Posterior cingulate gyrus (tissue), 11 donors: Measurements from ENCODE around the gene AADACL3.
"Not testable (repeated sequence)": the region's sequence is repeated elsewhere in the genome, so short reads cannot be mapped to it uniquely, and the experiment has no call there.

Experiments used
- DNase-seq, 10 donors: peaks; one replicate each; pipeline versions ENCODE4 v3.0.0 to v3.0.0-alpha.2; 2020 to 2021; ENCODE audit warnings: mixed read lengths in 3 of 10
- intact Hi-C: fragments of 100-400 bp; cut with DNase I; formaldehyde crosslinking; loops from one replicate; pipeline ENCODE4 v1.15.1; 2023

Gene AADACL3, protein sequence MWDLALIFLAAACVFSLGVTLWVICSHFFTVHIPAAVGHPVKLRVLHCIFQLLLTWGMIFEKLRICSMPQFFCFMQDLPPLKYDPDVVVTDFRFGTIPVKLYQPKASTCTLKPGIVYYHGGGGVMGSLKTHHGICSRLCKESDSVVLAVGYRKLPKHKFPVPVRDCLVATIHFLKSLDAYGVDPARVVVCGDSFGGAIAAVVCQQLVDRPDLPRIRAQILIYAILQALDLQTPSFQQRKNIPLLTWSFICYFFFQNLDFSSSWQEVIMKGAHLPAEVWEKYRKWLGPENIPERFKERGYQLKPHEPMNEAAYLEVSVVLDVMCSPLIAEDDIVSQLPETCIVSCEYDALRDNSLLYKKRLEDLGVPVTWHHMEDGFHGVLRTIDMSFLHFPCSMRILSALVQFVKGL

DNA sequence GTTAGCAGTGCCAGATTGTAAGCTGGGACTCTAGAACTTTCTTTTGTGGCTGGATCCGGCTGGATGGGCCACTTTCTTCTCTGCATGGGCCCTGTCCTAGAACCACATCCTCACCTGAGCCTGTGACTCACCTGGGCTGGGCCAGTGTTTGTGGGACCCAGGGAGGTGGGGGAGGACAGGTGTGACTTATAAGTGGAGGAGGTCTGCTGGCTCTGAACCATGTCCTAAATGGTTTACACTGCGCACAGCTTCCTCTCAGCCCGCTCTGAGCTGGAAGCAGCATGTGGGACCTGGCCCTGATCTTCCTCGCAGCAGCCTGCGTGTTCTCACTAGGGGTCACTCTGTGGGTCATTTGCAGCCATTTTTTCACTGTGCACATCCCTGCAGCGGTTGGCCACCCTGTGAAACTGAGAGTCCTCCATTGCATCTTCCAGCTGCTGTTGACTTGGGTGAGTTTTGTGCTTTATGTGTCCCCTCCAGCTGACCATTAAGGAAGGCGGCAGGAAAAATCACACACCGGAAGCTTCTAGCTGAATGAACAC lies at the start of gene AADACL3:
AADACL3 (plus strand) TSS at position 215 of the 542 bp plus-strand sequence; CDS start at position 282, 67 bp downstream.
- no peak for DNase-seq
- intact Hi-C loops = no loop called here

DNA sequence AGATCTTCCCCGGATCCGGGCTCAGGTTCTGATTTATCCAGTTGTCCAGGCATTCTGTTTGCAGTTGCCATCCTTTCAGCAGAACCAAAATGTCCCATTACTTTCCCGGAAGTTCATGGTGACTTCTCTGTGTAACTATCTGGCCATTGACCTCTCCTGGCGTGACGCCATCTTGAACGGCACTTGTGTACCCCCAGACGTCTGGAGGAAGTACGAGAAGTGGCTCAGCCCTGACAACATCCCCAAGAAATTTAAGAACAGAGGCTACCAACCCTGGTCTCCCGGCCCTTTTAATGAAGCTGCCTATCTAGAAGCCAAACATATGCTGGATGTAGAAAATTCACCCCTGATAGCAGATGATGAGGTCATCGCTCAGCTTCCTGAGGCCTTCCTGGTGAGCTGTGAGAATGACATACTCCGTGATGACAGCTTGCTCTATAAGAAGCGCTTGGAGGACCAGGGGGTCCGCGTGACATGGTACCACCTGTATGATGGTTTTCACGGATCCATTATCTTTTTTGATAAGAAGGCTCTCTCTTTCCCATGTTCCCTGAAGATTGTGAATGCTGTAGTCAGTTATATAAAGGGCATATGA lies 49.7 kb upstream of the AADACL3 start:
- no peak for DNase-seq
- intact Hi-C loops = no loop called here

DNA sequence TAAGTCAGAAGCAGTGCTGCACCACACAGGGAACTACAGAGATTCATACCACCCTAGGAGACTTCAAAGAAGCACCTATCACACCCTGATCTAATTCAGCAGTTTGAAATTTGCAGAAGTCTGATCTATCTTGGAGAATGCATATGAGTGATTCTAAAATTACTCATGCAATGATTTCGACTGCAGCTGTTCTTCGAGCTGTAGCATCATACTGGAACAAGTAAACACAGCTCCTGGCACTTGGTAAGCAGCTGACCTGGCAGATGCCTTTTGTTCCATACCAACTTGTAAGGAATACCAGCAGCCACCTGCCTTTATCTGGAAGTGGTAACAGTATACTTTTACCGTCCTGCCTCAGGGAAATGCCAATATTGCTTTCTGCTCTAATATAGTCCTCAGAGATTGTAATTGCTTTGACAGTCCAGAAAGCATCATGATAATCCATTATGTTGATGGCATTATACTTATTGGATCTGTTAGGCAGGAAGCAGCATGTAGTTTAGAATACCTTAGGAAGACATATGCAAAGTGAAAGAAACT lies 46.3 kb upstream of the AADACL3 start:
- DNase-seq = no peak
- intact Hi-C loops = no loop called here

DNA sequence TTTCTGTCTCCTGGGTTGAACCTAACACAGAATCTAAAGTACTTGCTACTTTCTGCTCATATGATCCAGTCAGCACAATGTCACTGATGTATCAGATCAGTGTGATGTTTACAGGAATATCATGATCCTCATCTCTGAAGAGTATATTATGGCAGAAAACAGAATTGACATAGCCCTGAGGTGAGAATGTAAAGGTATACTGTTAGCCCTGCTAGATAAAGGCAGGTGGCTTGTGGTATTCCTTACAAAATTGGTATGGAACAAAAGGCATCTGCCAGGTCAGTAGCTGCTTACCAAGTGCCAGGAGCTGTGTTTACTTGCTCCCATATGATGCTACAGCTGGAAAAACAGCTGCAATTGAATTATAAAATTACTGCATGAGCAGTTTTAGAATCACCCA lies 41.6 kb upstream of the AADACL3 start:
- no peak for DNase-seq
- intact Hi-C loops = no loop called here

DNA sequence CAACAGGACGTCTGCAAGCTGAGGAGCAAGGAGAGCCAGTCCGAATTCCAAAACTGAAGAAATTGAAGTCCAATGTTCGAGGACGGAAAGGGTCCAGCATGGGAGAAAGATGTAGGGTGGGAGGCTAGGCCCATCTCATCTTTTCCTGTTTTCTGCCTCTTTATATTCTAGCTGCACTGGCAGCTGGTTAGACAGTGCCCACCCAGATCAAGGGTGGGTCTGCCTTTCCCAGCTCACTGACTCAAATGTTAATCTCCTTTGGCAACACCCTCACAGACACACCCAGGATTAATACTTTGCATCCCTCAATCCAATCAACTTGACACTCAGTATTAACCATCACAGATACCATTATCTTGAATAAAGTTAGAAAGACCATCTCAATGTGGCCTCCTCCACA lies 39.8 kb upstream of the AADACL3 start:
- DNase-seq, intact Hi-C loops: not testable (repeated sequence)

DNA sequence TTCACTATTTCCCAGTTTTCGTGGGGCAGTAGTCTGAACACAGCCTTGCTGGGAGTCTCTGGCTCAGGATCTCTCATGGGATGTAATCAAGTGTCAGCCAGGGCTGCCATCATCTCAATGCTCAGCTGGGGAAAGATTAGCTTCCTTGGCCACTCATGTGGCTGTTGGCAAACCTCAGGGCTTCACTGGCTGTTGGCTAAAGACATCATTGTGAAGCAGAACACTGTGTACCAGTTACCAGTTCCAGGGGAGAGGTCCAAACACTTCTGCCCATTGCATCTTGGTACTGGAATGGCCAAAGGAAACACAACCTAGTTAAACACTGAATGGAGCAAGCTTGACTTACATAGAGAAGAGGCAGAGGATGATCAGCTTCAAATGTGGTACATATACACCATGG lies 38.3 kb upstream of the AADACL3 start:
- intact Hi-C loops = no loop called here

DNA sequence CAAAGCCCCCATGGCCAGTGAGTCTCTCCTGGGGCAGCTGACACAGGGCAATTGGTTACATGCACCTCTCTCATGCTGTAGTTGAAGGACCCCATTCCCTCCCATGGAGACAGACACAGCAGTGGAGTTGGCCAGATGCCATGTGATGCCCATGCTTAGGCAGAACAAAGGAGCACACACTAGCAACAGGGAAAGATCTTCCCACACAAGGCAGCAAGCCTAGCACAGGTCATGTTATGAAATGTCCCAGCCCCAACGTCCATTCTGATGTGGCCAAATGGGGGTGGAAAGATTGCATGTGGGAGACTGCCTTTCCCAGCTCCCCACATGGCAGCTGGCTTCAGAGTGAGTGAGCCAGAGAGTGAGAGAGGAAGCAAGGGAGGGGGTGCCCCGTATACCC lies 37.6 kb upstream of the AADACL3 start:
- intact Hi-C loops = no loop called here
- peak in 1 of 10 donors; percentile 25 for DNase-seq

More for the DNA sequence above, 38.3 kb upstream of the AADACL3 start:
- DNase-seq = peak in 1 of 10 donors; percentile 18

DNA sequence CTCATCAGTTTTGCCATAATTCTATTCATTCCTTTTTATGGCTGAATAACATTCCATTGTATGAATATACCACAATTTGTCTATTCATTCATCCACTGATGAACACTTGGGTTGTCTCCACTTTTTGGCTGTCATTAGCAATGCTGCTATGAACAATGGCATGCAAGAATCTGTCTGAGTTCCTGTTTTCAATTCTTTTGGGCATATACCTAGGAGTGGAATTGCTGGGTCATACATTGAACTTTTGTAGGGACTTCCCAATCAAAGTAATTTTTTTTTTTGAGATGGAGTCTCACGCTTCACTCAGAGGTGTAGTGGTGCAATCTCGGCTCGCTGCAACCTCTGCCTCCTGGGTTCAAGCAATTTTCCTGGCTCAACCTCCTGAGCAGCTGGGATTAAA lies 37.1 kb upstream of the AADACL3 start:
- no peak for DNase-seq
- intact Hi-C loops = no loop called here

DNA sequence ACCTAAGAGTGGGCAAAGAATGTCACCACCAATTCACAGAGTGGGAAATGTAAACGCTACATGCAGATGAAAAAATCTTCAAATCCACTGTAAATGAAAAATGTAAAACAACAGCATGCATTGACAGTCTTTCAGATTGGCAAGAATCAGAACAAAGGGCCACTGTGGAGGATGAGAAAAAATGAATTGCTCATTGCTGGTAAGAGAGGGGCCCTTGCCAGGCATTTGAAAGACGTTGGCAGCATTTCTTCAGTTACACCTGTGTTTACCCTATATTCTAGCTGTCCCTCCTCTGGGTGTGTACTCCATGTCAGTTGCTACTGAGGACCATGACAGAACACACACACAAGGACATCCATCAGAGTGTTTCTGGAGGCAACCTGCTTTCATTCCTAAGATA lies 25.8 kb upstream of the AADACL3 start:
- intact Hi-C loops = no loop called here
- no peak for DNase-seq

DNA sequence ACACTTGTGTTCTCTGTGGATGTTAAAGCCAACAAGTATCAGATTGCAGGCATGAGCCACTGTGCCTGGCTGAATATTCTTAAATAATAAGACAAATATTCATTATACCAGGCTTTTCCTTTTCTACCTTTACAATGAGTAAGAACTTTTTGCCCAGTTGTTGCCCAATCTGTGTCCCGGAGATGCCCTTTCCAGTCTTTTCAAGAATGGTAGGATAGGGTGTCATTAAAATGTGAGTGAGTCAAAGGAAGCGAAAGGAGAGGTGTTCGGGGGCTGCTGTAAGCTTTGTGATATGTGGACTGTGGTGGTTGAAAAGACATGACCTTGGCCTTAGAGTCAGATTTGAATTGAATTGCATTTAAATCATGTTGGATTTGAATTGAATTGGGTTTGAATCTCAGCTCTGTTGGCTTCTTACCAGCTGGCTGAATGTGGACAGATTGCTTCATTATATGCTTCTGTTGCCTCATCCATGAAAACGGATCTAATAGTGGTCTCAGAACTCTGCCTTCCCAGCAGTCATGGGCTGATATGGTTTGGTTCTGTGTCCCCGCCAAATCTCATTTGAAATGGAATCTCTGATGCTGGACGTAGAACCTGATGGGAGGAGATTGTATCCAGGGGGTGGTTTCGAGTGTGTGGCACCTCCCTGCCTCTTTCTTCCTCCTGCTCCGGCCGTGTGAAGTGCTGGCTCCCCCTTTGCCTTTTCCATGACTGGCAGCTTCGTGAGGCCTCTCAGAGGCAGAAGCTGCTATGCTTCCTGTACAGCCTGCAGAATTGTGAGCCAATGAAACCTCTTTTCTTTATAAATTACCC lies 22.7 kb upstream of the AADACL3 start:
- DNase-seq = no peak
- intact Hi-C loops = no loop called here

DNA sequence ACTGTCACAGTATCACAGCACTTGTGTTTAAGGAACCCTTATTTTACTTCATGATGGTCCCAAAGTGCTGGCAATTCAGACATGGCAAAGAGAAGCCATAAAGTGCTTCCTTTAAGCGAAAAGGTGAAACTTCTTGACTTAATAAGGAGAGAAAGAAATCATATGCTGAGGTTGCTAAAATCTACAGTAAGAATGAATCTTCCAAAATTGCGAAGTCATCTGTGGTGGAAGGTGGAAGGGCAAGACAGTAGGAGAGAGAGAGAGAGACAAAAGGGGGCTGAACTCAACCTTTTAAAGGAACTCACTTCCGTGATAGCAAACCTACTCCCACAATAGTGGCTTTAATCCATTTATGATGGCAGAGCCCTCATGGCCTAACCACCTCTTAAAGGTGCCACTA lies 19.3 kb upstream of the AADACL3 start:
- intact Hi-C loops = no loop called here
- DNase-seq = no peak

DNA sequence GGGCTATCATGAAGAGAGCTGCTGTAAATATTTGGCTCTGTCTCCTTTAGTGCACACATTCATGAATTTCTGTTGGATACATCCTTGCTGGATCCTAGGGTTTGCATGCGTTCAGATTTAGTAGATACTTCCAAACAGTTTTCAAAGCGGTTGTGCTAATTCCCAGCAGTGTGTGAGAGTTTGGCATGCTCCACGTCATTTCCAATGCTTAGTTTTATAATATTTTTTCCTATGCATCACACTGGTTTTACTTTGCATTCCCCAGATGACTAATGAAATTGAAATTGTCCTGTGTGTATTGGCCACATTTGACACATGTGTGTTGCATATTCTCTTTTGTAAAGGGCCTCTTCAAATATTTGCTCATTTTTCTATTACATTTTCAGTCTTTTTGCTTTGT lies 18.5 kb upstream of the AADACL3 start:
- no peak for DNase-seq

DNA sequence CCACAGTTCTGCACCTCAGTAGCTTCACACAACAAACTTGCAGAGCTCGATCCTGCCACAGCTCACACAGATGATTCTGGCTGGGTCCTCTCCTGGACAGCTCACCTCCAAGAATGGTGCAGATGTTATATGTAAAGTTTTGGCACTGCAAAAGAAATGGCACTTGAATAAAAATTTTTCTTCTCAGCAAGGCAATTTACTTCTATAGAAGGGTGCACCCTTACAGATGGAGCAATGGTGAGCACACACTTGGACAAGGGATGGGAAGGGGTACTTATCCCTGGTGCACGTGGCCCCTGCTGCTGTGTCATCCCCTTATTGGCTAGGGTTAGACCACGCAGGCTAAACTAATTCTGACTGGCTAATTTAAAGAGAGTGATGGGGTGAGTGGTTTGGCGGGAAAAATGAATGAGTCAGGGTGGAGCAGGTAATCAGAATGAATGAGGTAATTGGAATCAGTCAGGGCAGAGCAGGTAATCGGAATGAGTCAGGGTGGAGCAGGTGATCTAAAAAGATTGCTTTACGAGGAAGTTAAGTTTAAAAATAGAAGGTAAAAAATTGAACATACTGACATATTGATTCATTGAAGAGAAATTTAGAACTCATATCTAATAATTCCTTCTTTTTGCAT lies 12.0 kb upstream of the AADACL3 start:
- intact Hi-C loops = no loop called here
- DNase-seq = no peak

More for the DNA sequence above, 18.5 kb upstream of the AADACL3 start:
- intact Hi-C loops = no loop called here

DNA sequence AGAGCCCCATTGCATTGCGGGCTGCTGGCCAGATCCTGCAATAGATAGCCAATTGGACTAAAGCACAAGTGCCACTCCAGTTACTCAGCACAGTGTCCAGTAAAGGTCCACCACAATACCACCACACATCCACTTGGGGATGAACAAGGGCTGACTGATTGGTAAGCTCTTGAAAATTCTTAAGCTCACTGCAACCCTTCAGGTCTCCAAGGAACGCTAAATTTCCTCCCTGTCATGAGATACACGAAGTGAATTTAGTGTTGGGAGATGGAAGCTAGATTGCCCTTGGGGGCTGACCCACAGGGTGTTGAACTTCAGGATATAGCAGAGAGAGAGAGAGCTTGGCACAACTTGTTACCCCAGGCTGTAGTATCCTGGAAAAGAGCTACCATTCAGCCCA lies 9.8 kb upstream of the AADACL3 start:
- DNase-seq = no peak
- intact Hi-C loops = no loop called here

DNA sequence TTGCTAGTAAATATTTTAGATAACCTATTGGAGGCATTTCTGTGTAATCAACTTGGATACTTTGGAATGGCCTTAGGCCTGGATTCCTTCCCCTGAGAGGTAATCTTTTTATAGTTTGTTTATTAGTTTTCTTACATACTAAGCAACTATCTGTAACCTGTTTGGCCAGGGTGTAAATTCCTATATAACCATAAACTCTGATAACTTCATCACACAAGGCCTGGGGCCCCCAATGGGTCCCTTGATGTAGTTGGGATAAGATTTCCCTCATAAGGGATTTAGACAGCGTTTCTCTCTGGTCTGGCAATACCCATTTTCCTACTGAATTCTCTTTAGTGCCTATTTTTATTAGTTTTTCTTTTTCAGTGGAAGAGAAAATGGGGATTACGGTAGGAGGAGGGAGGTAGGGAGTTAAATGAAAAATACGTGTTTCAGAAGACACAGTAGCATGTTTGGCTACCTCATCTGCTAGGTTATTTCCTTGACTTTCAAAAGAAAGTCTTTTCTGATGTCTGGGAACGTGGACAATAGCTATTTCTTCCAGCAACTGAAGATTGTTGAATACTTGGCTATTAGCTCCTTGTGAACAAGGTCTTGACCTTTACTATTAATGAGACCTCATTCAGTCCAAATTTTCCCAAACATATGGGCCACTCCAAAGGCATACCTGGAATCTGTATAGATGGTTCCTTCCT lies 7.4 kb upstream of the AADACL3 start:
- intact Hi-C loops = no loop called here
- no peak for DNase-seq

DNA sequence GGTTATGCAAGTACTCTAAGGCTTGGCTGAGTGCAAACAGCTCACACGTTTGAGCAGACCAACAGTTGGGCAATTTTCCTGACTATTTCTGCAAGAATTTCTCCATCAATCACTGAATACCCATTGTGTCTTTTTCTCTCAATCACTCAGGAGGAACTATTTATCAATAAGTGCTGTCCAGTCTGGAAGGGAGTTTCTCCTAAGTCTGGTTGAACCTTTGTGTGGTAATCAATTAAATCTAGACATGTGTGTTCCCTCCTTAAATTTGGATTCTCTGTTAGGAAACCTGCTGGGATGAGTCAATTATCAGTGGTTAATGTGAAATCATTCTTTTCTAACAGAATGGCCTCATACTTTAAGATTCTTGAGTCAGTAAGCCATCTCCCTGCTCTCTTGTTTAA lies 6.8 kb upstream of the AADACL3 start:
- no peak for DNase-seq
- intact Hi-C loops = no loop called here

DNA sequence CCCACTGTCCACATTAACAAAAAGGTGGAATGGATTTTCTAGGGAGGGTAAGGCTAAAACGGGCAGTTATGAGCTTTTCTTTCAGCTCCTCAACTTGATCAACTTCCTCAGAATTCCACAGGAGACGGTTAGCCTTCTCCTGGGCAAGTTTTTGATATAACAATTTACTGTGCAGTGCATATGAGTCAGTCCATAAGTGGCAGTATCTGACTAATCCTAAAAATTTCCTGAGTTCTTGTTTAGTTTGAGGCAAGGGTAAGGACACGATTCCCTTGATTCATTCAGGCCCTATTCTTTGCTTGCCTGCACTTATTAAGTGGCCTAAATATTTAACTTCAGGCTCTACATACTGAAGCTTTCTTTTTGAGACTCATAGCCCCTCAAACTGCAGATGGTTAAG lies 6.2 kb upstream of the AADACL3 start:
- no peak for DNase-seq
- intact Hi-C loops = no loop called here

DNA sequence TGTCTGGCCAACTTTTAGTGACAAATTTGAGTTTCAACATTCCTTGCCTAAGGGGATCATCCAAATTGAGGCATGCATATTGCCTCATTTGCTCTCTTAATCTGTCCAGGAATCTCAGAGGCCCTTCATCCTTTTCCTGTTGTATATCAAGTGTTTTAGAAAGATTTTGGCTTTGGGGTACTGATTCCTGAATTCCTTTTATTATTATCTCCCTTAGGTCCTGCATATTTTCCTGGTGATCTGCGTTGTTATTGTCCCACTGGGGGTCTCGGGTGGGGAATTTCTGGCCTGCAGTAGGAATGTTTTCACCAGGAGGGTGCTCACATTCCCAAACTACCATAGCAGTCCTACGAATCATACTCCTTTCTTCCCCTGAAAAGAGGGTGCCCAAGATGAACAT lies 4.4 kb upstream of the AADACL3 start:
- intact Hi-C loops = no loop called here
- no peak for DNase-seq

DNA sequence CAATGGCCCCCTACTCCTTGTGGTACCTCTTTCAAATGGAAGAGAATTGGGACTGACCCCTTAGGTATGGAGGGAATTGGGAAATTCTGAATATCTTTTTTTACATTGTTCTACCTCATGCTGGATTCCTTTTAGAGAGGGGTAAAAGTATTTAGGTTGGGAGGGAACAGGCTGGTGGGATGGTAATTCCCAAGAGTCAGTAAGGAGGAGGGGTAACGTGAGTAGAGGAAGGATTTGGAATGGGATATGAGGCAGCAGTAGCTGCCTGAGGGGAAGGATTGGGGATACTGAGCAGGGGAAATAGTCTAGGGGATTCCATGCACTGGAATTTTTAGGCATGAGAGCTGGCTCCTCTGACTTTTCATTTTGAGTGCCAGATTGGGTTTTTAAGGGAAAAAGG lies 3.8 kb upstream of the AADACL3 start:
- intact Hi-C loops = no loop called here
- DNase-seq = no peak

DNA sequence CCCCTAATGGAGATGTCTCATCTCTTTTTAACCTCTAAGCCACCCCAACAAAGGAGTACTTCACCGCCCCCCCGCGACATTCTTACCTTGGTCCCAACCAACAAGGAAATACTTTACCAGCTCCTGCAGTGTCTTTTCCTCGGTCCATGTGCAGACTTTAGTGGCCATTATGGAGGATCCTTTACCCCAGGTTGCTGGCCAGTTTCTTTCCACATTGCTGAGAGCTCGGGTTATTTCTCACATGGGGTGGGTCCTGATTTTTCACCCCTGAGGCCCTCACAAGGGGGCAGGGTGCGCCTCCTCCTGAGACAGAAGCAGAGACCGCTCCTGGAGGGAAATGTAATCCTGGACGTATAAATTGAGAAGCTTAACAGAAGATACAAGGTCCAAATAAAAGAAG lies 3.0 kb upstream of the AADACL3 start:
- no peak for DNase-seq
- intact Hi-C loops = no loop called here
